ENCODE data around the gene MKNK2.

The MKNK2 gene

DNA sequence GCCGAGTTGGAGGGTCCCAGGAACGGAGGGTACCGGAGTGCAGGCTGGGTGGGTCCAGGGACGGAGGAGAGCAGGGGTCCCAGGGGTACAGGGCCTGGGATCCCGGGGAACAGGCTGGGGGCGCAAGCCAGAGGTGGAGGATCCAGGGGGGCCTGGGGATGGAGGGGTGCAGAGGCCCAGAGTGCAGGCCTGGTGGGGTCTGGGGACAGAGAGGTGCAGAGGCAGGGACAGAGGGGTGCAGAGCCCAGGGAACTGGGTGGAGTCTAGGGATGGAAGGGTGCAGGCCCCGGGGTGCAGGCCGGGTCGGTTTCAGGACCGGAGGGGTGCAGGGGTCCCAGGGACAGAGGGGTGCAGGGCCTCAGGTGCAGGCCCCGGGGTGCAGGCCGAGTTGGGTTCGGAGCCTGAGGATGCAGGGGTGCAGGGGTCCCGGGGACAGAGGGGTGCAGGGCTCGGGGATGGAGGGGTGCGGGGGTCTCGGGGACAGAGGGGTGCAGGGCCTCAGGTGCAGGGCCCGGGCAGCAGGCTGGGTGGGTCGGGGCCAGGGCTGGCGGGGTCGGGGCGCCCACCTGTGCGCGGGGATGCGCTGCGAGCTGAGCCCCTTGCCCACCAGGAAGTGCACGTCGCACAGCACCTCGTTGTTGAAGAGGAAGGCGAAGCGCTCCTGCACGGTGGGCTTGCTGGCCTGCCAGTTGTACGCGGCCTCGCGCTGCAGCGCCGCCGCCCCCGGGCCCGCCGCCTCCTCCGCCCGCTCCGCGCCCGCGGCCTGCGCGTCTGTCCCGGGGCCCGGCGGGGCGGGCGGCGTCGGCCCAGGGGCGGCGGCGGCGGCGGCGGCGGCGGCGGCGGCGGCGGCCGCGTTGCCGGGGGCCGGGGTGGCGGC, 36.1 kb downstream of the MKNK2 start:
- TF ChIP-seq CTCF (conservative IDR thresholded peaks at IDR 0.05; ENCODE audit: low read depth, low read length), result no peak
- peaks cover 8% of the 10 kb centered on the region for H3K4me1 ChIP-seq (ENCODE audit: low read depth, poor library complexity, severe bottlenecking)
- peak overlapping the region; percentile 57 for H3K4me2 ChIP-seq
- H4K20me1 ChIP-seq (ENCODE audit: insufficient read depth), result no peaks in the 10 kb centered on the region
- H3K9ac ChIP-seq, result peak overlapping the region; percentile 52; the same call in 1 of the 2 replicates
- H3K27me3 ChIP-seq (ENCODE audit: insufficient read depth, low read depth), result no peaks in the 10 kb centered on the region
- no peak overlapping the region for H2AFZ ChIP-seq (ENCODE audit: low read depth)
- no peak overlapping the region for H3K27ac ChIP-seq
- H3K4me3 ChIP-seq (IDR thresholded peaks at IDR 0.05; ENCODE audit: insufficient read depth, low read depth, low read length), result no peak overlapping the region
- peaks cover 21% of the 10 kb centered on the region; the same call in 1 of the 2 replicates for H3K79me2 ChIP-seq (ENCODE audit: insufficient read depth, low read depth)
- H3K36me3 ChIP-seq (ENCODE audit: insufficient read depth), result no peaks in the 10 kb centered on the region

- Histone ChIP-seq H3K79me2 (ENCODE audit: insufficient read depth, low read depth) (peaks cover 21% of the 10 kb centered on the region; the same call in 1 of the 2 replicates), H3K4me2 (peak overlapping the region; percentile 57; the same call in 1 of the 2 replicates)
Measured at GRCh38 chr19:2014131-2014571, 36.9 kb downstream of the MKNK2 start.

GRCh38 chr19:2013683-2013961, 37.4 kb downstream of the MKNK2 start:
- no peaks in the 10 kb centered on the region for H3K27me3 ChIP-seq (ENCODE audit: insufficient read depth, low read depth)
- no peak overlapping the region for H3K4me3 ChIP-seq (IDR thresholded peaks at IDR 0.05; ENCODE audit: insufficient read depth, low read depth, low read length)
- no peak overlapping the region for H3K9ac ChIP-seq
- H3K27ac ChIP-seq, result no peak overlapping the region
- no peaks in the 10 kb centered on the region for H3K36me3 ChIP-seq (ENCODE audit: insufficient read depth)
- no peak for TF ChIP-seq CTCF (conservative IDR thresholded peaks at IDR 0.05; ENCODE audit: low read depth, low read length)
- H3K79me2 ChIP-seq (ENCODE audit: insufficient read depth, low read depth), result peaks cover 21% of the 10 kb centered on the region; the same call in 1 of the 2 replicates
- H4K20me1 ChIP-seq (ENCODE audit: insufficient read depth), result no peaks in the 10 kb centered on the region
- H2AFZ ChIP-seq (ENCODE audit: low read depth), result no peak overlapping the region
- H3K4me1 ChIP-seq (ENCODE audit: low read depth, poor library complexity, severe bottlenecking), result no peaks in the 10 kb centered on the region
- no peak overlapping the region for H3K4me2 ChIP-seq

More at GRCh38 chr19:2014131-2014571, 36.9 kb downstream of the MKNK2 start:
- Histone ChIP-seq H3K27me3 (ENCODE audit: insufficient read depth, low read depth) (no peaks in the 10 kb centered on the region), H3K9ac (no peak overlapping the region; the same call in 1 of the 2 replicates), H4K20me1 (ENCODE audit: insufficient read depth) (no peaks in the 10 kb centered on the region), H2AFZ (ENCODE audit: low read depth) (no peak overlapping the region), H3K36me3 (ENCODE audit: insufficient read depth) (no peaks in the 10 kb centered on the region), H3K4me1 (ENCODE audit: low read depth, poor library complexity, severe bottlenecking) (peaks cover 2% of the 10 kb centered on the region), H3K4me3 (IDR thresholded peaks at IDR 0.05; ENCODE audit: insufficient read depth, low read depth, low read length) (no peak overlapping the region), H3K27ac (no peak overlapping the region)
- no peak for TF ChIP-seq CTCF (conservative IDR thresholded peaks at IDR 0.05; ENCODE audit: low read depth, low read length)

DNA sequence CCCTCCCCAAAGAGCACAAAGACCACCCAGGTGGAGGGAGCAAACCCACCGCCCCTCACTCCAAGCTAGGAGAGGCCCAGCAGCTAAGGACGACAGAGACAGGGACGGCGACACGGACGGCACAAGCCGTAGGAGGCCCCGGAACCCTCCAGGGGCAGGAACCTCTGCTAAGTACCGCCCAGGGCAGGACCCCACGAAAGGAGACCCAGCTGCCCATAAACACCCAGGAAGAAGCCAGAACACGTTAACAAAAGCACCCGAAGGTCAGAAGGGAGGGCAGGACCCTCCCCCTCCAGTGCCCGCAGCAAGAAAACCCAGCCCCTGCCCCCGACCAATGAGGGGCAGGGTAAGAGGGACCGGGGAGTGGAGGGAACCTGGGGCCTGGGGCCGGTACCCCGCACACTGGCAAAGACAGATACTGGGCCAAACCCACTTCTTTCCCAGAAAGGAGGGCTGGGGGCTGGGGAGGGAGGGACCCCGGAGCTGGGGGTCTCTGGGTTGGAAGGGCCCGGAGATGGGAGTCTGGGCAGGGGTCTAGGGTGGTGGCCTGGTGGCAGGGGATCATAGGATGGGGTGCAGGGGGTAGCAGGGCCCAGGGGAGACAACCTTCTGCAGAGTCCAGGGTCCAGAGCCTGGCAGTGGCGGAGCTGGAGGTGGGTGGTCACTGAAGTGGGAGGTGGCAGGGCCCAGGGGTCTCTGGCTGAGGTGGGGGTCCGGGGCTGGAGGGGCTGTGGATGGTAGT, 37.9 kb downstream of the MKNK2 start:
- Histone ChIP-seq H4K20me1 (ENCODE audit: insufficient read depth) (no peaks in the 10 kb centered on the region), H3K27me3 (ENCODE audit: insufficient read depth, low read depth) (no peaks in the 10 kb centered on the region), H2AFZ (ENCODE audit: low read depth) (no peak overlapping the region), H3K79me2 (ENCODE audit: insufficient read depth, low read depth) (peaks cover 21% of the 10 kb centered on the region; the same call in 1 of the 2 replicates), H3K4me1 (ENCODE audit: low read depth, poor library complexity, severe bottlenecking) (no peaks in the 10 kb centered on the region), H3K4me2 (no peak overlapping the region), H3K27ac (no peak overlapping the region), H3K36me3 (ENCODE audit: insufficient read depth) (no peaks in the 10 kb centered on the region), H3K9ac (no peak overlapping the region), H3K4me3 (IDR thresholded peaks at IDR 0.05; ENCODE audit: insufficient read depth, low read depth, low read length) (no peak overlapping the region)
- no peak for TF ChIP-seq CTCF (conservative IDR thresholded peaks at IDR 0.05; ENCODE audit: low read depth, low read length)

Measured in KMS-11 (cell line).